ENCODE data around the gene PRDM16. TPM values are rescaled to one million over a fixed set of nuclear protein-coding genes. Genes with fewer than 3 reads are reported as not detected.

Gene PRDM16
- total RNA-seq, 4 donors from 2014 or later, result 0.26 to 7.7 (median 0.35) TPM; not detected in 1

- TF ChIP-seq POLR2A (IDR thresholded peaks at IDR 0.05) (no peak), CTCF (IDR thresholded peaks at IDR 0.05) (no peak)
- H3K9me3 ChIP-seq, result no peaks in the 10 kb centered on the region
- no peaks in the 10 kb centered on the region for H3K36me3 ChIP-seq
- no peak overlapping the region for H3K27ac ChIP-seq
- no peaks in the 10 kb centered on the region for H3K4me1 ChIP-seq
- DNase-seq, result no peak
- no peaks in the 10 kb centered on the region for H3K27me3 ChIP-seq
- intact Hi-C loops (cut with DNase I; ENCODE audit: low total_unique reads), result no loop called here
- H3K4me3 ChIP-seq, result no peak overlapping the region
Measured at GRCh38 chr1:3469104-3469848, 400.3 kb downstream of the PRDM16 start.

GRCh38 chr1:3469849-3470649 lies 401.0 kb downstream of the PRDM16 start:
- intact Hi-C loops (cut with DNase I; ENCODE audit: low total_unique reads), result no loop called here
- Histone ChIP-seq H3K9me3 (no peaks in the 10 kb centered on the region), H3K36me3 (no peaks in the 10 kb centered on the region), H3K4me3 (no peak overlapping the region), H3K27ac (no peak overlapping the region), H3K4me1 (no peaks in the 10 kb centered on the region), H3K27me3 (no peaks in the 10 kb centered on the region)
- no peak for DNase-seq
- TF ChIP-seq CTCF (IDR thresholded peaks at IDR 0.05) (no peak), POLR2A (IDR thresholded peaks at IDR 0.05) (no peak)

DNA sequence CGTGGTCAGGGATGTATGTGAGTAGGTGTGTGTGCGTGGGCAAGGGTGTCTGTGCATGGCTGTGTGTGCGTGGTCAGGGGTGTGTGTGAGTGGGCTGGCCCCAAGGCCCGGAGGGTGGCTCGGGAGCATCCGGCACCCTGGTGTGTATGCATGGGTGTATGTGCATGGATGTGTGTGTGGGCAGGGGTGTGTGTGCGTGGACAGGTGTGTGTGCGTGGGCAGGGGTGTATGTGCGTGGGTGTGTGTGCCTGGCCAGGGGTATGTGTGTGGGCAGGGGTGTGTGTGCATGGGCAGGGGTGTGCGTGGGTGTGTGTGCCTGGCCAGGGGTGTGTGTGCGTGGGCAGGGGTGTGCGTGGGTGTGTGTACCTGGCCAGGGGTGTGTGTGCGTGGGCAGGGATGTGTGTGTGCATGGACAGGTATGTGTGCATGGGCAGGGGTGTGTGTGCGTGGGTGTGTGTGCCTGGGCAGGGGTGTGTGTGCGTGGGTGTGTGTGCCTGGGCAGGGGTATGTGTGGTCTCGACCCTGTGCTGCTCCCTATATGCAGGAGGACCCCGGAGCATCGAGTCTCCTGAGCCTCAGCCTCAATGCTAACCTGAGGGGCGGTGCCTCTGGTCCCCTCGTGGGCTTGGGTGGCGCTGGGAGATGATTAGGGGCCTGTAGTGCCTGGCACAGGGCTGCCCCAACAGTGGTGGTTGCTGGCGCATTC lies 401.8 kb downstream of the PRDM16 start:
- TF ChIP-seq POLR2A (IDR thresholded peaks at IDR 0.05) (no peak), CTCF (IDR thresholded peaks at IDR 0.05) (no peak)
- DNase-seq, result no peak
- Histone ChIP-seq H3K27ac (no peak overlapping the region), H3K9me3 (no peaks in the 10 kb centered on the region), H3K36me3 (no peaks in the 10 kb centered on the region), H3K4me1 (no peaks in the 10 kb centered on the region), H3K27me3 (no peaks in the 10 kb centered on the region), H3K4me3 (no peak overlapping the region)
- intact Hi-C loops (cut with DNase I; ENCODE audit: low total_unique reads), result no loop called here

GRCh38 chr1:3471356-3472087 lies 402.5 kb downstream of the PRDM16 start:
- Histone ChIP-seq H3K36me3 (no peaks in the 10 kb centered on the region), H3K4me1 (no peaks in the 10 kb centered on the region), H3K9me3 (no peaks in the 10 kb centered on the region), H3K27ac (no peak overlapping the region), H3K4me3 (no peak overlapping the region), H3K27me3 (no peaks in the 10 kb centered on the region)
- DNase-seq, result no peak
- TF ChIP-seq CTCF (IDR thresholded peaks at IDR 0.05) (peak in 1 of 4 experiments; percentile 22), POLR2A (IDR thresholded peaks at IDR 0.05) (no peak)
- intact Hi-C loops (cut with DNase I; ENCODE audit: low total_unique reads), result no loop called here

All from uterus (tissue), 4 donors.